Small intestine (tissue), 7 donors: ENCODE measurements around the gene KDELR3. TPM values are rescaled to one million over a fixed set of nuclear protein-coding genes. Genes with fewer than 3 reads are reported as not detected.

ENCODE experiments used
- DNase-seq, 2 donors: peaks; one replicate each; pipeline versions ENCODE4 v3.0.0 to v3.0.0-alpha.2; 2013
- FAIRE-seq: peaks from 2 replicates; lab custom pipeline; 2012; peaks lifted over from hg19 to GRCh38; lab: Jason Lieb, UNC
- H3K27ac ChIP-seq, 3 donors: one replicate each; pipeline ENCODE4 v1.5.1; 2013; ENCODE audit warnings: low read length in 2 of 3, mild to moderate bottlenecking in 2 of 3, control low read depth in 1 of 3, inconsistent platforms in 1 of 3, low read depth in 1 of 3, moderate library complexity in 1 of 3
- H3K27me3 ChIP-seq, 3 donors: one replicate each; pipeline ENCODE4 v1.6.1; 2013; ENCODE audit warnings: low read length in 3 of 3, inconsistent platforms in 1 of 3; ENCODE audit not compliant: control insufficient read depth in 3 of 3, insufficient read depth in 3 of 3
- H3K36me3 ChIP-seq, 3 donors: one replicate each; pipeline ENCODE4 v1.6.1; 2013; ENCODE audit warnings: low read length in 3 of 3, inconsistent platforms in 1 of 3, low read depth in 1 of 3, mild to moderate bottlenecking in 1 of 3, moderate library complexity in 1 of 3; ENCODE audit not compliant: control insufficient read depth in 3 of 3, insufficient read depth in 2 of 3
- H3K4me1 ChIP-seq, 3 donors: one replicate each; pipeline ENCODE4 v1.6.1; 2013; ENCODE audit warnings: low read length in 2 of 3, inconsistent platforms in 1 of 3, low read depth in 1 of 3, mild to moderate bottlenecking in 1 of 3, moderate library complexity in 1 of 3; ENCODE audit not compliant: control insufficient read depth in 3 of 3, insufficient read depth in 2 of 3
- H3K4me3 ChIP-seq, 3 donors: one replicate each; pipeline ENCODE4 v1.5.1; 2013; ENCODE audit warnings: low read length in 3 of 3, control low read depth in 1 of 3, inconsistent platforms in 1 of 3, low read depth in 1 of 3, mild to moderate bottlenecking in 1 of 3, moderate library complexity in 1 of 3
- H3K9me3 ChIP-seq, 2 donors: one replicate each; pipeline ENCODE4 v1.6.1; 2013; ENCODE audit warnings: low read depth in 1 of 2, low read length in 1 of 2; ENCODE audit not compliant: control insufficient read depth in 2 of 2, insufficient read depth in 1 of 2
- WGBS, 3 donors: extraction: QIAGEN DNeasy Blood & Tissue Kit; methylation state at CpG; one replicate each; pipeline ENCODE4 v1.1.7; 2013; 5-methylcytosine and 5-hydroxymethylcytosine counted together
- polyA plus RNA-seq, 4 donors: library from polyadenylated mRNA; stranded (reverse) in 3 of 4; unstranded in 1 of 4; fragments of 200-250 nt in 3 of 4; fragments of 120-200 nt in 1 of 4; gene quantifications; one replicate each; pipeline versions ENCODE4 v1.2.1 to v1.2.3, GENCODE V29; 2013
- donor health status: healthy with polysubstance abuse.
- donor health status: control.
- donor health status: control.
- donor health status: Bipolar disorder and iron deficiency.
- donor health status: healthy.

Gene KDELR3
- polyA plus RNA-seq, 4 donors: 6.5 to 60.6 (median 10.7) TPM

- Histone ChIP-seq H3K9me3 (no peaks in the 10 kb centered on the region), H3K36me3 (no peaks in the 10 kb centered on the region), H3K4me3 (no peak overlapping the region), H3K4me1 (peaks cover 0 to 36% (median 5%) of the 10 kb centered on the region in 3 donors), H3K27me3 (no peaks in the 10 kb centered on the region), H3K27ac (peak overlapping the region; percentile 83 to 93 (median 87))
- DNase-seq: peak; percentile 92 to 95
- no peak for FAIRE-seq
- 48 to 67% (median 52%) methylated on average over 18 of the region's 18 CpGs for WGBS, 3 donors
Measured at GRCh38 chr22:38423512-38424503, 44.1 kb upstream of the KDELR3 start.

- Histone ChIP-seq H3K4me1 (peaks cover 0 to 36% (median 5%) of the 10 kb centered on the region in 3 donors), H3K27ac (peak overlapping the region; percentile 83 to 93 (median 87)), H3K36me3 (no peaks in the 10 kb centered on the region), H3K4me3 (no peak overlapping the region), H3K9me3 (no peaks in the 10 kb centered on the region), H3K27me3 (no peaks in the 10 kb centered on the region)
- FAIRE-seq (no peak), DNase-seq (peak; percentile 83 to 85)
- WGBS, 3 donors: 37 to 59% (median 53%) methylated on average over 12 of the region's 12 CpGs
Measured at GRCh38 chr22:38424525-38425080, 43.3 kb upstream of the KDELR3 start.

GRCh38 chr22:38426628-38427027 lies 41.3 kb upstream of the KDELR3 start:
- no peaks in the 10 kb centered on the region for H3K27me3 ChIP-seq
- WGBS, 3 donors: 86 to 91% (median 88%) methylated on average over 8 to 17 of the region's 17 CpGs
- no peaks in the 10 kb centered on the region for H3K36me3 ChIP-seq
- DNase-seq (no peak), FAIRE-seq (no peak)
- H3K4me3 ChIP-seq: no peak overlapping the region
- H3K27ac ChIP-seq: no peak overlapping the region
- H3K9me3 ChIP-seq: no peaks in the 10 kb centered on the region
- H3K4me1 ChIP-seq: peaks cover 0 to 31% (median 5%) of the 10 kb centered on the region in 3 donors

GRCh38 chr22:38427465-38427864 lies 40.4 kb upstream of the KDELR3 start:
- Histone ChIP-seq H3K4me1 (peaks cover 0 to 29% (median 5%) of the 10 kb centered on the region in 3 donors), H3K4me3 (no peak overlapping the region), H3K9me3 (no peaks in the 10 kb centered on the region), H3K27me3 (no peaks in the 10 kb centered on the region), H3K36me3 (no peaks in the 10 kb centered on the region), H3K27ac (no peak overlapping the region)
- DNase-seq (no peak), FAIRE-seq (no peak)
- WGBS, 3 donors: 97% methylated on average over 36 of the region's 36 CpGs

GRCh38 chr22:38427940-38428339 lies 40.0 kb upstream of the KDELR3 start:
- Histone ChIP-seq H3K4me1 (peaks cover 0 to 24% (median 5%) of the 10 kb centered on the region in 3 donors), H3K27me3 (no peaks in the 10 kb centered on the region), H3K9me3 (no peaks in the 10 kb centered on the region), H3K27ac (no peak overlapping the region), H3K4me3 (no peak overlapping the region), H3K36me3 (no peaks in the 10 kb centered on the region)
- 95 to 97% (median 96%) methylated on average over 31 of the region's 31 CpGs for WGBS, 3 donors
- FAIRE-seq (no peak), DNase-seq (no peak)

- WGBS, 3 donors: 69 to 87% (median 85%) methylated on average over 2 of the region's 2 CpGs
- no peak for DNase-seq
- Histone ChIP-seq H3K9me3 (no peaks in the 10 kb centered on the region), H3K36me3 (no peaks in the 10 kb centered on the region), H3K27me3 (no peaks in the 10 kb centered on the region), H3K27ac (no peak overlapping the region), H3K4me3 (no peak overlapping the region), H3K4me1 (peaks cover 0 to 16% (median 2%) of the 10 kb centered on the region in 3 donors)
- FAIRE-seq: no peak
Measured at GRCh38 chr22:38428714-38429113, 39.2 kb upstream of the KDELR3 start.

- Histone ChIP-seq H3K9me3 (no peaks in the 10 kb centered on the region), H3K27me3 (no peaks in the 10 kb centered on the region), H3K27ac (no peak overlapping the region), H3K36me3 (no peaks in the 10 kb centered on the region), H3K4me3 (no peak overlapping the region), H3K4me1 (peaks cover 0 to 9% (median 0%) of the 10 kb centered on the region in 3 donors)
- WGBS, 3 donors: 51 to 75% (median 69%) methylated on average over 16 of the region's 16 CpGs
- peak in 1 of 2 donors; percentile 42 for DNase-seq
- FAIRE-seq: no peak
Measured at GRCh38 chr22:38429499-38430068, 38.3 kb upstream of the KDELR3 start.

- DNase-seq: no peak
- WGBS, 3 donors: 86 to 91% (median 90%) methylated on average over 11 to 12 of the region's 12 CpGs
- no peaks in the 10 kb centered on the region for H3K27me3 ChIP-seq
- H3K36me3 ChIP-seq: no peaks in the 10 kb centered on the region
- H3K9me3 ChIP-seq: no peaks in the 10 kb centered on the region
- H3K27ac ChIP-seq: no peak overlapping the region
- no peak for FAIRE-seq
- no peaks in the 10 kb centered on the region for H3K4me1 ChIP-seq
- H3K4me3 ChIP-seq: no peak overlapping the region
Measured at GRCh38 chr22:38431266-38432010, 36.5 kb upstream of the KDELR3 start.
